C4-2B (cell line): ENCODE results near the gene HOXB2.

Experiments
- H3K27ac ChIP-seq: fragments of 450-650 bp; 2 replicates; pipeline ENCODE4 v1.5.1; 2017
- ZFX ChIP-seq: fragments of 450-650 bp; IDR thresholded peaks from 2 replicates; pipeline ENCODE4 v1.6.1; 2017
- TF ChIP-seq, protein P1 (sequence below): fragments of 450-650 bp; conservative IDR thresholded peaks from 2 replicates; pipeline ENCODE4 v1.5.1; 2017; ENCODE audit warnings: mild to moderate bottlenecking

The HOXB2 gene

DNA sequence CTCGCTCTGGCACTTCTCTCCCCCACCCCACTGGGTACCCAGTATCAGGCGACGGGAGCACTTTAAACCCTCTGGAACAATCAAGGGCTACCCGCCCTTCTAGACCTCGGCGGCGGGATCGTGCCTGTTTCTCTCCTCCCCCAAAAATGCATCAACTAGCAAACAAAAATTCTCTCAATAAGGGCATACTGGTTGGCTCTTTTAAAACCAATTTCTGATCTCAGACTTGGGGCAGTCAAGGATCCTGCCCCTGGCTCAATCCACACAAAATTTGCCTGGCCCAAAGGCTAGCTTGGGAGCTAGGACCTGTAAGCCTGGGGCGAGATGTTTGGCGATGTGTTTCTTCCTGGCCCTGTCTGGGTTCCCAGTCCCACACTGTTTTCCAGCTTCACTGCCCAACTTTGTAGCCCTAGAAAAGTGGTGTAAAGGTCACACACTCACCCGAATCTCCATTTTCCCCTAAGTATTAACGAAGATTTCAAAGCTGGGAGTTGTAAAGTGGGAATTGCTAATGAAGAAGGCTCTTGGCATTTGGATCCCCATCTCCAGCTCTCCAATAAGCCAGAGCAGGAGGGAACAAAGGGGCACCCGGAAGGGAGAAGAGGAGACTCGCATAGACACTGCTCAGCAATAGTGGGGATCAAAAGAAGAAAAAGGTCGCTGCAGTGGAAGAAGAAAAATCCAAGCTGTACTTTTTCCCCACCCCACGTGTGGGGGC is 14.4 kb upstream of the HOXB2 start:
- TF ChIP-seq, protein P1, sequence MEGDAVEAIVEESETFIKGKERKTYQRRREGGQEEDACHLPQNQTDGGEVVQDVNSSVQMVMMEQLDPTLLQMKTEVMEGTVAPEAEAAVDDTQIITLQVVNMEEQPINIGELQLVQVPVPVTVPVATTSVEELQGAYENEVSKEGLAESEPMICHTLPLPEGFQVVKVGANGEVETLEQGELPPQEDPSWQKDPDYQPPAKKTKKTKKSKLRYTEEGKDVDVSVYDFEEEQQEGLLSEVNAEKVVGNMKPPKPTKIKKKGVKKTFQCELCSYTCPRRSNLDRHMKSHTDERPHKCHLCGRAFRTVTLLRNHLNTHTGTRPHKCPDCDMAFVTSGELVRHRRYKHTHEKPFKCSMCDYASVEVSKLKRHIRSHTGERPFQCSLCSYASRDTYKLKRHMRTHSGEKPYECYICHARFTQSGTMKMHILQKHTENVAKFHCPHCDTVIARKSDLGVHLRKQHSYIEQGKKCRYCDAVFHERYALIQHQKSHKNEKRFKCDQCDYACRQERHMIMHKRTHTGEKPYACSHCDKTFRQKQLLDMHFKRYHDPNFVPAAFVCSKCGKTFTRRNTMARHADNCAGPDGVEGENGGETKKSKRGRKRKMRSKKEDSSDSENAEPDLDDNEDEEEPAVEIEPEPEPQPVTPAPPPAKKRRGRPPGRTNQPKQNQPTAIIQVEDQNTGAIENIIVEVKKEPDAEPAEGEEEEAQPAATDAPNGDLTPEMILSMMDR: no peak
- no peak for TF ChIP-seq ZFX
- no peak overlapping the region for H3K27ac ChIP-seq

GRCh38 chr17:48558831-48559121 is 13.9 kb upstream of the HOXB2 start:
- no peak overlapping the region for H3K27ac ChIP-seq
- no peak for TF ChIP-seq ZFX
- TF ChIP-seq, protein P1: no peak

DNA sequence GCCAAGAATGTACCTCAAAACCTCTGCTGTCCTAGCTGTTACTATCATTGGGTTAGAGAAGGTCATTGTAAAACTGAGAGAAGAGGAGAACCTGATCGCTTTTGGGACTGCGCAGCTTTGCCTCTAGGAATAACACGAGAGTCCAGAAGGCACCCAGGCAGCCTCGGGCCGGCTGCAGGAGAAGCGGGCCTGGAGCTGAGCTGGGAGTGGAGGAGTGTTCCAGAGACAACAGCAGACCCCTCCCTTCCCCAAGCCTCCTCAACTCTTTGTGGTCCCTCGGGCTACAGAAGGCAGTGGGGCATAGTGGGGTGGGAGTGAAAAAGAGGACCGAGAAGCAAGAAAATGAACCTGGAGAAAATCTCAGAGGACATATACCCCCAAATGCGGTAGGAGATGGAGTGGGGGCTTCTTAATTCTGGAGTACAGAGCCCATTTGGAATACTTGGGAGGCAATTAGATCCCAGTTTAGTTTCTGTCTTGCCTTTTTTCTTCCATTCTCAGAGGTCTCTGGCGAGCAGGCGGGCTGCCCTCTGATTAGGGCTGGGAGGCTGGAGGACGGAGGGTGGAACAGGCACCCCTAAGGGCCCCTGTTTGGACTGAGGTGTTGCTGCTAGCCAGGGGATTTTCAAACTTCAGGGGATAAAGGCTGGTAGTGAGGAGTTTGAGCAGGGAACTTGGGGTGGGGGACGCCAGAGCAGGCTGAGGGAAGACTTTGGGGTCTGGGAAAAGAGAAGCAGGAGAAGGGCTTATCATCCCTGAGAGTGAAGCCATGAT is 13.3 kb upstream of the HOXB2 start:
- H3K27ac ChIP-seq: no peak overlapping the region

DNA sequence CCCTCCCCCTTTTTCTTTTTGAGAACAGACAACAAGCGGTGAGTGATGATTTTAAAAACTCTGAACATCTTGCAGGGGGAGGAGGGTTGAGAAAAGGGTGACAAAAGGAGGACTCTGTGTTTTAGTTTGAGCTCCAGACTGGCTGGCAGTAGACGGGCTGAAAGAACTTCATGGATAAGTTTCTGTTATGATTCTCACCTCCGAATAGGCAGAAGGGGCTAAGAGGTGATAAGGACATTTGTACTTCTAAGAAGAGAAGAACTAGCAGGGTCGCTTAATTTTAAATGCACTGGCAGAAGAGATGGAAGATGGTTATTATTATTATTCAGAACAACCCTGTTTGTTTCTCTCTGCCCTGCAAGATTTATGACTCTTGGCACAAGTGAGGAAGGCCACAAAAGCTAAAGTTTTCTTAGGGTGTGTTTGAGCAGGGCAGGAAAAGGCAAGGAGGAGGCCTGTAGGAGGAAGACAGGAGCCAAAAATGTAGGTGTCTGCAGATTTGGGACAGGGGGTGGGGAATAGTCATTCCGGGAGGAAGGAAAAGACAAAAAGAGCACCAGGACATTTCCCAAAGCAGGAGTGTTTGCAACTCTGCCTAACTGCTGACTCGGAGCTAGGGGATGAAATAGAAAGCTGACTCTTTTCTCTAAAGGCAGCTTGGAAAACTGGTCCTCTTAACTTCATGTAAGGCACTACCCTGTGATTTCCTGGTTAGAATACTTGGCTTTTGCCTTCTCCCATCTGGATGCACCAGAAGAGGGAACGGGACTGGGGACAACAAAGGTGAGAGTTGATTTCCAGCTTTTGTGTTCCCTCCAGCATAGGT is 11.9 kb upstream of the HOXB2 start:
- TF ChIP-seq, protein P1: no peak
- no peak for TF ChIP-seq ZFX
- H3K27ac ChIP-seq: no peak overlapping the region

More for the DNA sequence above, 13.3 kb upstream of the HOXB2 start:
- TF ChIP-seq, protein P1: no peak
- TF ChIP-seq ZFX: no peak

DNA sequence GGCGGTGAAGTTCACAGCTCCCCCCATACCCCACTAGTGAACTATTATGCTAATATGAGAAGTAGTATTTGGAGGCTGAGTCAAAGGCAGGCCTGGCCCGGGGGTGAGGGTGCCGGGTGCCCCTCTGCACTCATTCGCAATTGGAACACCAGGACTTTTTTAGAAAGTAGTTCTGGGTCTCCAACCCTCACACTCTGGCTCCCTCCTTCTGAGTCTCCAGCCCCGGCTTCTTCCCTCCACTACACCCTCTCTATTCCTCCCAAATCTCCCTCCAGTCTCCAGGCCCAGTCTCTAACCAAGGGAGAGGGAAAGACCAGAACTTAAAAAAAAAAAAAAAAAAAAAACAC is 11.3 kb upstream of the HOXB2 start:
- no peak overlapping the region for H3K27ac ChIP-seq

DNA sequence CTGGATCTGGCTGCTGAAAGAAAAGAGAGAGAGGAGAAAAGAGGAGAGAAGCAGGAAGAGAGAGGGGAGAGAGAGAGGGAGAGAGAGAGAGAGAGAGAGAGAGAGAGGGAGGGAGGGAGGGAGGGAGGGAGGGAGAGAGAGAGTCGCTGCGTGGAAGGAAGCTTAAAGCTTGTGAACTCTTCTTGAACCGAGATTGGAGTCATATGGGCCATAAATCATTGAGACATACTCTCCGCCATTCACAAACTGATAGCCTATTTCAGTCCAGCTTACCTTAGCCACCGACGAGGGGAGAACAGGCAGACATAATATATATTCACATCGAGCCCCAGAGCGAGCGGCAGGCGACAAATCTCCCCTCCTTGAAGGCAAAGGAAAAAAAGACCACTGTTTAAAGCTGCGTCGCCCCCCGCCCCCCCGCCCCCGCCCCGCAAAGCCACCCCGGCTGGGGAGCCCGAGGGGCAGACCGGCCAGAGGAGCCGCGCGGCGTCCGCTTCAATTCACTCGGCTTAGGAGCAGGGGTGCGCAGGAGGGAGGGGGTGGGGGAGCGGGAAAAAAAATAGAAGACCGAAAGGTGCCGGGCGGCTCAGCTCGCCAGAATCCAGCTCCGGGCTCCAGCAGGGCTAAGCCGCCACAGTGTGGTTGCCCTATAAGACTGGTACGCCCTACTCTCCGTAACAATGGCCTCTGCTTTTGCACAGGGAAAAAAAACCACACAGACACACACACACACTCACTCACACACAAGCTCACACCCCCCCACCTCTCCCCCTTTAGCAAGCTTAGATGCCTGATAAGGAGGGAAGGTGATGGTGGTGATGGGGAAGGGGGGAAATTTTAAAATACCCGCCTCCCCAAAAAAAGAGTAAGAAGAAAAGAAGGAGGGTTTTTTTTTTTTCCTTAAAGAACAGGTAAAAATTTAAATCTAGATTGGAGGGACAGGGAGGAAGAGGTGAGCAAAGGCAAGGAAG is 10.6 kb upstream of the HOXB2 start:
- TF ChIP-seq ZFX: no peak
- TF ChIP-seq, protein P1: no peak
- H3K27ac ChIP-seq: no peak overlapping the region

More for the DNA sequence above, 11.3 kb upstream of the HOXB2 start:
- no peak for TF ChIP-seq ZFX
- TF ChIP-seq, protein P1: no peak
